K562 (cell line): ENCODE measurements around the gene OR14A16. TPM values are rescaled to one million over a fixed set of nuclear protein-coding genes. Genes with fewer than 3 reads are reported as not detected.

ENCODE experiments used
- ATAC-seq: fragments of 200-7000 bp; cut with Tn5 transposase; 3 replicates; pipeline ENCODE4 v1.9.1; 2020; ENCODE audit warnings: moderate library complexity
- BruUV-seq: library from RNA; stranded (reverse); fragments of 400-500 nt; replicated peaks from 2 replicates; lab custom pipeline; 2021; lab: Mats Ljungman, UMichigan
- CTCF ChIA-PET: fragments of 300-600 bp; formaldehyde crosslinking; extraction: SDS; loops from one replicate; lab custom pipeline; 2021; ENCODE audit warnings: low intra/inter-chr PET ratio; lab: Yijun Ruan, JAX
- POLR2A ChIA-PET: fragments of 300-600, 350-650 bp; sonication (Branson Sonifier 250); formaldehyde crosslinking; extraction: SDS; loops from one replicate; lab custom pipeline; 2021; ENCODE audit warnings: antibody characterized with exemption, inconsistent platforms; lab: Yijun Ruan, JAX
- DNase-seq, 4 experiments: peaks; one replicate each; pipeline versions ENCODE4 v3.0.0 to v3.0.0-alpha.2; 2011 to 2018; ENCODE audit warnings: low spot score in 3 of 4, mixed read lengths in 3 of 4; ENCODE audit errors: extremely low read depth in 1 of 4
- FAIRE-seq: peaks from 2 replicates; lab custom pipeline; 2011; peaks lifted over from hg19 to GRCh38; lab: Jason Lieb, UNC
- H2AFZ ChIP-seq: 2 replicates; pipeline ENCODE4 v1.6.0; 2011; ENCODE audit warnings: low read depth, low read length, control low read depth, inconsistent platforms
- H3K27ac ChIP-seq: fragments of 200-600 bp; 3 replicates; pipeline ENCODE4 v1.8.0; 2011; ENCODE audit warnings: low read depth, mild to moderate bottlenecking, control low read depth, inconsistent platforms, low read length, moderate library complexity, mixed read lengths; ENCODE audit errors: extremely low read depth
- H3K27me3 ChIP-seq, 2 experiments: fragments of 300-600 bp in 1 of 2; 2 replicates in 1 of 2; 3 replicates in 1 of 2; pipeline versions ENCODE4 v1.6.0 to v1.8.0; 2011; ENCODE audit warnings: inconsistent platforms in 2 of 2, low read length in 2 of 2, mild to moderate bottlenecking in 1 of 2, mixed read lengths in 1 of 2, moderate library complexity in 1 of 2; ENCODE audit not compliant: control insufficient read depth in 2 of 2, insufficient read depth in 2 of 2
- H3K36me3 ChIP-seq: fragments of 300-600 bp; 3 replicates; pipeline ENCODE4 v1.8.0; 2011; ENCODE audit warnings: mild to moderate bottlenecking, low read length, inconsistent platforms; ENCODE audit not compliant: control insufficient read depth, insufficient read depth
- H3K4me1 ChIP-seq, 2 experiments: fragments of 200-600 bp in 1 of 2; replicated peaks in 1 of 2; 2 replicates in 1 of 2; 3 replicates in 1 of 2; pipeline versions ENCODE4 v1.5.1 to v1.8.0; 2011; ENCODE audit warnings: inconsistent platforms in 2 of 2, low read length in 2 of 2, mild to moderate bottlenecking in 1 of 2, mixed read lengths in 1 of 2, moderate library complexity in 1 of 2; ENCODE audit not compliant: control insufficient read depth in 2 of 2, insufficient read depth in 2 of 2
- H3K4me2 ChIP-seq: 2 replicates; pipeline ENCODE4 v1.6.1; 2011; ENCODE audit warnings: low read length, control low read depth, inconsistent platforms, mixed read lengths; ENCODE audit not compliant: insufficient read depth
- H3K4me3 ChIP-seq: fragments of 200-600 bp; sonication (generic), shearing (Covaris generic); 2 replicates; pipeline ENCODE4 v1.5.1; 2016; ENCODE audit warnings: control low read depth, inconsistent platforms
- H3K79me2 ChIP-seq: fragments of 200-600 bp; 3 replicates; pipeline ENCODE4 v1.8.0; 2011; ENCODE audit warnings: low read length, inconsistent platforms; ENCODE audit not compliant: control insufficient read depth, insufficient read depth
- H3K9ac ChIP-seq, 2 experiments: 2 replicates each; pipeline versions ENCODE4 v1.6.0 to v1.6.1; 2011; ENCODE audit warnings: low read depth in 2 of 2, low read length in 2 of 2, control low read depth in 1 of 2, inconsistent platforms in 1 of 2, mild to moderate bottlenecking in 1 of 2, mixed read lengths in 1 of 2; ENCODE audit not compliant: insufficient read depth in 1 of 2
- H3K9me1 ChIP-seq: one replicate; pipeline ENCODE4 v1.6.0; 2011; ENCODE audit warnings: inconsistent platforms, mild to moderate bottlenecking, low read length, moderate library complexity; ENCODE audit not compliant: control insufficient read depth, insufficient read depth
- H3K9me3 ChIP-seq: replicated peaks from 2 replicates; pipeline ENCODE4 v1.5.1; 2011; ENCODE audit warnings: low read depth, low read length, inconsistent platforms; ENCODE audit not compliant: control insufficient read depth, insufficient read depth
- H4K20me1 ChIP-seq: replicated peaks from 2 replicates; pipeline ENCODE4 v1.6.1; 2011; ENCODE audit warnings: low read length, inconsistent platforms, mixed read lengths; ENCODE audit not compliant: control insufficient read depth, insufficient read depth
- ATF1 ChIP-seq, 2 experiments: fragments of 450-650 bp in 1 of 2; IDR thresholded peaks; 2 replicates each; pipeline ENCODE4 v1.6.1; 2016; ENCODE audit warnings: missing compliant biosample characterization in 1 of 2, missing genetic modification characterization in 1 of 2
- DMBX1 ChIP-seq: fragments of 250-450 bp; sonication (Bioruptor Pico); IDR thresholded peaks from 2 replicates; pipeline ENCODE4 v1.8.0; 2022; ENCODE audit warnings: inconsistent platforms, mild to moderate bottlenecking, moderate library complexity, borderline replicate concordance
- HIVEP1 ChIP-seq: fragments of 250-450 bp; sonication (Bioruptor Pico); IDR thresholded peaks from 2 replicates; pipeline ENCODE4 v1.4.0; 2020; ENCODE audit warnings: mild to moderate bottlenecking
- MAFG ChIP-seq: fragments of 450-650 bp; conservative IDR thresholded peaks from 2 replicates; pipeline ENCODE4 v1.6.1; 2016; ENCODE audit warnings: missing genetic modification characterization, missing compliant biosample characterization
- MCM7 ChIP-seq, 2 experiments: fragments of 450-650 bp; IDR thresholded peaks; 2 replicates each; pipeline ENCODE4 v1.6.1; 2016 to 2018
- NFATC3 ChIP-seq: fragments of 450-650 bp; IDR thresholded peaks from 2 replicates; pipeline ENCODE4 v1.6.1; 2017; ENCODE audit warnings: mild to moderate bottlenecking
- NR2C1 ChIP-seq, 2 experiments: fragments of 450-650 bp; IDR thresholded peaks; 2 replicates each; pipeline ENCODE4 v1.6.1; 2017; ENCODE audit warnings: mild to moderate bottlenecking in 2 of 2, antibody characterized with exemption in 1 of 2, inconsistent platforms in 1 of 2, missing compliant biosample characterization in 1 of 2, missing genetic modification characterization in 1 of 2
- RBM15 ChIP-seq: fragments of 200-400 bp; formaldehyde crosslinking; IDR thresholded peaks from 2 replicates; pipeline ENCODE4 v1.6.1; 2018; ENCODE audit warnings: mild to moderate bottlenecking, low read length, moderate library complexity; ENCODE audit not compliant: insufficient read depth
- WGBS: fragments of 100-300 bp; shearing (Covaris generic); methylation state at CpG from one replicate; pipeline ENCODE4 v1.1.6; 2016; ENCODE audit warnings: low coverage, mixed read lengths; ENCODE audit not compliant: insufficient coverage; ENCODE audit errors: missing lambda C conversion rate; 5-methylcytosine and 5-hydroxymethylcytosine counted together
- in situ Hi-C: fragments of 300-500 bp; cut with MboI; formaldehyde crosslinking; loops from 4 replicates; pipeline ENCODE4 v1.15.0; 2018; ENCODE audit warnings: inconsistent platforms, mixed read lengths
- intact Hi-C: fragments of 100-400 bp; cut with micrococcal nuclease; formaldehyde crosslinking; loops from 2 replicates; pipeline ENCODE4 v1.14.2; 2022
- polyA plus RNA-seq, 8 experiments: library from polyadenylated mRNA; depleted of rRNA in 4 of 8; stranded (reverse) in 5 of 8; unstranded in 3 of 8; fragments of >200 nt; fragmentation: Nextera tagmentation in 2 of 8; fragmentation: Illumina TruSeq in 1 of 8; extraction: Ambion mirVana in 2 of 8; extraction: Trizol in 1 of 8; gene quantifications; 2 replicates each; pipeline versions ENCODE4 v1.2.1 to v1.2.3, GENCODE V29; 2011 to 2014; ENCODE audit warnings: inconsistent platforms in 1 of 8, missing spikeins in 1 of 8
- total RNA-seq, 7 experiments: library from RNA; depleted of rRNA in 6 of 7; stranded (reverse); fragments of >200 nt in 6 of 7; fragmentation: Illumina TruSeq in 2 of 7; extraction: Trizol in 2 of 7; gene quantifications; 2 replicates each; pipeline versions ENCODE4 v1.2.1 to v1.2.3, GENCODE V29; 2011 to 2021; ENCODE audit warnings: low replicate concordance in 1 of 7
- TF ChIP-seq, protein P1 (sequence below): fragments of 250-450 bp; sonication (Bioruptor Pico); IDR thresholded peaks from 2 replicates; pipeline ENCODE4 v1.5.0; 2021
- TF ChIP-seq, protein P2 (sequence below): fragments of 450-650 bp; IDR thresholded peaks from 2 replicates; pipeline ENCODE4 v1.6.1; 2016; ENCODE audit warnings: mild to moderate bottlenecking, moderate library complexity

The OR14A16 gene
- total and polyA plus RNA-seq, 9 of the 15 experiments (the other 6 are each of a cell fraction or from before 2014, with no cell fraction given): not detected

DNA sequence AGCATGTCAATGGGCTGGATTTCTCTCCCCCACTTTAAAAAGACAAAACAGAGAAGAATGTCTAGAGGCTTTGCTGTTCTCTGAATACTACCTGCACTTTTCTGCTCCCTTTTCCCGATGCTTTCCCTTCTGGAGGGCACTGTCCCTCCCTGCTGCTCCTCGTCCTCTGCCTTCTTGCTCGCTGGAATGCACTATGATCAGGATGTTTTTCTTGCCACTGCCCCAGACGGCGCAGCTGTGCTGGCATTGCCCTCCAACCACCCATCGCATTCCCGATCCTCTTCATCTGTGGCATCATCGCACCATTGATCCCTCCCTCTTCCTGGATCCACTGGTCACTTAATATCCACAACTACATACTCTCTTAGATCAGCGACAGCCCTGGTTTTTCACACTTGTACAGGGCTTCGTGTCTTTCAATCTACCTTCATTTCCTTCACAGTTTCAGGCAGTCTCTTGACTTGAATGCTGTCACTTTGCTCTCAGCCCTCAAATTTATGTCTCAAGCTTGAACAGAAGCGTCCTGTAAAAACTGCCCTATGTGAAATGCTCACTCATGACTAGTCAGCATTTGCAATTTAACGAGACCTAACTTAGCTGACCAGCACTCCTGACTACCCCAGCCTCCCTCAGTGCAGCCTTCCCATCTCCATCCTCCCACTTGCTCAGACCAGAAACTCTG is 21.2 kb upstream of the OR14A16 start:
- ChIA-PET CTCF (no interaction called here), POLR2A (interaction anchor here (1.9 kb wide), 1 partner anchor 12 kb away, joined by 7 read pairs; the partner anchor contains the start of gene TRIM58)
- no TSS peak for BruUV-seq
- peak overlapping the region; percentile 65 for H2AFZ ChIP-seq
- no peaks in the 10 kb centered on the region for H3K9me1 ChIP-seq
- H3K4me1 ChIP-seq: peaks cover 0 to 15% of the 10 kb centered on the region in 2 experiments; a peak in 4 of 5 replicates
- peak overlapping the region; percentile 60 for H3K4me2 ChIP-seq
- no peak overlapping the region for H3K4me3 ChIP-seq
- no peaks in the 10 kb centered on the region for H3K9me3 ChIP-seq
- in situ Hi-C loops: no loop called here
- H3K9ac ChIP-seq: peak overlapping the region in 1 of 2 experiments; percentile 41; a peak in 1 of 4 replicates
- WGBS: 29% methylated on average over 12 of the region's 12 CpGs
- intact Hi-C loops: no loop called here
- no peaks in the 10 kb centered on the region for H3K79me2 ChIP-seq
- no peaks in the 10 kb centered on the region for H4K20me1 ChIP-seq
- FAIRE-seq: no peak
- H3K36me3 ChIP-seq: no peaks in the 10 kb centered on the region
- peak in 2 of 4 experiments; percentile 29 to 41 for DNase-seq
- ATAC-seq: peak; percentile 80
- no peaks in the 10 kb centered on the region; a peak in 1 of 5 replicates for H3K27me3 ChIP-seq
- H3K27ac ChIP-seq: 0 out of 3 replicates have a peak overlapping the region, but pooled peaks have one; percentile 10
- TF ChIP-seq RBM15 (no peak), MAFG (tag) (peak; percentile 93), MCM7 (IDR thresholded peaks at IDR 0.05) (no peak), NFATC3 (no peak), HIVEP1 (CRISPR knock-in tag) (no peak), DMBX1 (no peak), ATF1 (CRISPR knock-in tag; IDR thresholded peaks at IDR 0.05) (no peak), ATF1 (tag; IDR thresholded peaks at IDR 0.05) (no peak), NR2C1 (IDR thresholded peaks at IDR 0.05) (no peak), NR2C1 (tag; IDR thresholded peaks at IDR 0.05) (no peak)
- TF ChIP-seq, protein P1, sequence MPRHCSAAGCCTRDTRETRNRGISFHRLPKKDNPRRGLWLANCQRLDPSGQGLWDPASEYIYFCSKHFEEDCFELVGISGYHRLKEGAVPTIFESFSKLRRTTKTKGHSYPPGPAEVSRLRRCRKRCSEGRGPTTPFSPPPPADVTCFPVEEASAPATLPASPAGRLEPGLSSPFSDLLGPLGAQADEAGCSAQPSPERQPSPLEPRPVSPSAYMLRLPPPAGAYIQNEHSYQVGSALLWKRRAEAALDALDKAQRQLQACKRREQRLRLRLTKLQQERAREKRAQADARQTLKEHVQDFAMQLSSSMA (CRISPR knock-in tag): no peak
- TF ChIP-seq, protein P2, sequence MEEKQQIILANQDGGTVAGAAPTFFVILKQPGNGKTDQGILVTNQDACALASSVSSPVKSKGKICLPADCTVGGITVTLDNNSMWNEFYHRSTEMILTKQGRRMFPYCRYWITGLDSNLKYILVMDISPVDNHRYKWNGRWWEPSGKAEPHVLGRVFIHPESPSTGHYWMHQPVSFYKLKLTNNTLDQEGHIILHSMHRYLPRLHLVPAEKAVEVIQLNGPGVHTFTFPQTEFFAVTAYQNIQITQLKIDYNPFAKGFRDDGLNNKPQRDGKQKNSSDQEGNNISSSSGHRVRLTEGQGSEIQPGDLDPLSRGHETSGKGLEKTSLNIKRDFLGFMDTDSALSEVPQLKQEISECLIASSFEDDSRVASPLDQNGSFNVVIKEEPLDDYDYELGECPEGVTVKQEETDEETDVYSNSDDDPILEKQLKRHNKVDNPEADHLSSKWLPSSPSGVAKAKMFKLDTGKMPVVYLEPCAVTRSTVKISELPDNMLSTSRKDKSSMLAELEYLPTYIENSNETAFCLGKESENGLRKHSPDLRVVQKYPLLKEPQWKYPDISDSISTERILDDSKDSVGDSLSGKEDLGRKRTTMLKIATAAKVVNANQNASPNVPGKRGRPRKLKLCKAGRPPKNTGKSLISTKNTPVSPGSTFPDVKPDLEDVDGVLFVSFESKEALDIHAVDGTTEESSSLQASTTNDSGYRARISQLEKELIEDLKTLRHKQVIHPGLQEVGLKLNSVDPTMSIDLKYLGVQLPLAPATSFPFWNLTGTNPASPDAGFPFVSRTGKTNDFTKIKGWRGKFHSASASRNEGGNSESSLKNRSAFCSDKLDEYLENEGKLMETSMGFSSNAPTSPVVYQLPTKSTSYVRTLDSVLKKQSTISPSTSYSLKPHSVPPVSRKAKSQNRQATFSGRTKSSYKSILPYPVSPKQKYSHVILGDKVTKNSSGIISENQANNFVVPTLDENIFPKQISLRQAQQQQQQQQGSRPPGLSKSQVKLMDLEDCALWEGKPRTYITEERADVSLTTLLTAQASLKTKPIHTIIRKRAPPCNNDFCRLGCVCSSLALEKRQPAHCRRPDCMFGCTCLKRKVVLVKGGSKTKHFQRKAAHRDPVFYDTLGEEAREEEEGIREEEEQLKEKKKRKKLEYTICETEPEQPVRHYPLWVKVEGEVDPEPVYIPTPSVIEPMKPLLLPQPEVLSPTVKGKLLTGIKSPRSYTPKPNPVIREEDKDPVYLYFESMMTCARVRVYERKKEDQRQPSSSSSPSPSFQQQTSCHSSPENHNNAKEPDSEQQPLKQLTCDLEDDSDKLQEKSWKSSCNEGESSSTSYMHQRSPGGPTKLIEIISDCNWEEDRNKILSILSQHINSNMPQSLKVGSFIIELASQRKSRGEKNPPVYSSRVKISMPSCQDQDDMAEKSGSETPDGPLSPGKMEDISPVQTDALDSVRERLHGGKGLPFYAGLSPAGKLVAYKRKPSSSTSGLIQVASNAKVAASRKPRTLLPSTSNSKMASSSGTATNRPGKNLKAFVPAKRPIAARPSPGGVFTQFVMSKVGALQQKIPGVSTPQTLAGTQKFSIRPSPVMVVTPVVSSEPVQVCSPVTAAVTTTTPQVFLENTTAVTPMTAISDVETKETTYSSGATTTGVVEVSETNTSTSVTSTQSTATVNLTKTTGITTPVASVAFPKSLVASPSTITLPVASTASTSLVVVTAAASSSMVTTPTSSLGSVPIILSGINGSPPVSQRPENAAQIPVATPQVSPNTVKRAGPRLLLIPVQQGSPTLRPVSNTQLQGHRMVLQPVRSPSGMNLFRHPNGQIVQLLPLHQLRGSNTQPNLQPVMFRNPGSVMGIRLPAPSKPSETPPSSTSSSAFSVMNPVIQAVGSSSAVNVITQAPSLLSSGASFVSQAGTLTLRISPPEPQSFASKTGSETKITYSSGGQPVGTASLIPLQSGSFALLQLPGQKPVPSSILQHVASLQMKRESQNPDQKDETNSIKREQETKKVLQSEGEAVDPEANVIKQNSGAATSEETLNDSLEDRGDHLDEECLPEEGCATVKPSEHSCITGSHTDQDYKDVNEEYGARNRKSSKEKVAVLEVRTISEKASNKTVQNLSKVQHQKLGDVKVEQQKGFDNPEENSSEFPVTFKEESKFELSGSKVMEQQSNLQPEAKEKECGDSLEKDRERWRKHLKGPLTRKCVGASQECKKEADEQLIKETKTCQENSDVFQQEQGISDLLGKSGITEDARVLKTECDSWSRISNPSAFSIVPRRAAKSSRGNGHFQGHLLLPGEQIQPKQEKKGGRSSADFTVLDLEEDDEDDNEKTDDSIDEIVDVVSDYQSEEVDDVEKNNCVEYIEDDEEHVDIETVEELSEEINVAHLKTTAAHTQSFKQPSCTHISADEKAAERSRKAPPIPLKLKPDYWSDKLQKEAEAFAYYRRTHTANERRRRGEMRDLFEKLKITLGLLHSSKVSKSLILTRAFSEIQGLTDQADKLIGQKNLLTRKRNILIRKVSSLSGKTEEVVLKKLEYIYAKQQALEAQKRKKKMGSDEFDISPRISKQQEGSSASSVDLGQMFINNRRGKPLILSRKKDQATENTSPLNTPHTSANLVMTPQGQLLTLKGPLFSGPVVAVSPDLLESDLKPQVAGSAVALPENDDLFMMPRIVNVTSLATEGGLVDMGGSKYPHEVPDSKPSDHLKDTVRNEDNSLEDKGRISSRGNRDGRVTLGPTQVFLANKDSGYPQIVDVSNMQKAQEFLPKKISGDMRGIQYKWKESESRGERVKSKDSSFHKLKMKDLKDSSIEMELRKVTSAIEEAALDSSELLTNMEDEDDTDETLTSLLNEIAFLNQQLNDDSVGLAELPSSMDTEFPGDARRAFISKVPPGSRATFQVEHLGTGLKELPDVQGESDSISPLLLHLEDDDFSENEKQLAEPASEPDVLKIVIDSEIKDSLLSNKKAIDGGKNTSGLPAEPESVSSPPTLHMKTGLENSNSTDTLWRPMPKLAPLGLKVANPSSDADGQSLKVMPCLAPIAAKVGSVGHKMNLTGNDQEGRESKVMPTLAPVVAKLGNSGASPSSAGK: 0 out of 2 replicates have a peak, but pooled peaks have one; percentile 13
